Measurements from ENCODE around the gene FCF1. TPM values are rescaled to one million over a fixed set of nuclear protein-coding genes. Genes with fewer than 3 reads are reported as not detected.
A peak's percentile ranks its signal among the peaks of the same experiment; 100 is the strongest.

FCF1 gene
- total RNA-seq, 6 donors from 2014 or later = 11.5 to 40.4 (median 30.0) TPM

GRCh38 chr14:74711651-74712050, 1.3 kb upstream of the FCF1 start:
- Histone ChIP-seq H3K4me3 (peak overlapping the region in 1 of 4 donors; percentile 86), H3K4me1 (peaks cover 12 to 36% (median 28%) of the 10 kb centered on the region in 4 donors), H3K9me3 (no peaks in the 10 kb centered on the region), H3K27me3 (no peaks in the 10 kb centered on the region), H3K36me3 (peaks cover 0 to 17% (median 3%) of the 10 kb centered on the region in 4 donors), H3K27ac (no peak overlapping the region)
- no peak for DNase-seq
- no peak for ATAC-seq (ENCODE audit: low FRiP score in 2 of 2)
- 78 to 84% methylated on average over 5 of the region's 5 CpGs for WGBS, 2 donors
- TF ChIP-seq CTCF (IDR thresholded peaks at IDR 0.05) = no peak
- TF ChIP-seq EP300 (IDR thresholded peaks at IDR 0.05) = no peak
- TF ChIP-seq POLR2A (IDR thresholded peaks at IDR 0.05) = no peak
- no peak for TF ChIP-seq POLR2AphosphoS5 (IDR thresholded peaks at IDR 0.05)

- no peak for TF ChIP-seq POLR2AphosphoS5 (IDR thresholded peaks at IDR 0.05)
- no peak for TF ChIP-seq POLR2A (IDR thresholded peaks at IDR 0.05)
- TF ChIP-seq CTCF (IDR thresholded peaks at IDR 0.05) = no peak
- TF ChIP-seq EP300 (IDR thresholded peaks at IDR 0.05) = no peak
- Histone ChIP-seq H3K4me3 (peak overlapping the region; percentile 79 to 88 (median 84)), H3K27me3 (no peaks in the 10 kb centered on the region), H3K27ac (peak overlapping the region; percentile 86 to 93 (median 90)), H3K9me3 (no peaks in the 10 kb centered on the region), H3K4me1 (peaks cover 12 to 36% (median 28%) of the 10 kb centered on the region in 4 donors), H3K36me3 (peaks cover 7 to 32% (median 12%) of the 10 kb centered on the region in 4 donors)
- 18 to 22% methylated on average over 6 of the region's 6 CpGs for WGBS, 2 donors
- ATAC-seq (ENCODE audit: low FRiP score in 2 of 2) = no peak
- DNase-seq = no peak
Measured at GRCh38 chr14:74713395-74713735, 421 bp downstream of the FCF1 start.

GRCh38 chr14:74720526-74720925, 7.6 kb downstream of the FCF1 start:
- Histone ChIP-seq H3K27me3 (no peaks in the 10 kb centered on the region), H3K4me1 (no peaks in the 10 kb centered on the region), H3K4me3 (no peak overlapping the region), H3K9me3 (no peaks in the 10 kb centered on the region), H3K27ac (no peak overlapping the region), H3K36me3 (peaks cover 7 to 87% (median 35%) of the 10 kb centered on the region in 4 donors)
- ATAC-seq (ENCODE audit: low FRiP score in 2 of 2) (no peak), DNase-seq (no peak)
- TF ChIP-seq CTCF (IDR thresholded peaks at IDR 0.05) (no peak), POLR2AphosphoS5 (IDR thresholded peaks at IDR 0.05) (no peak), EP300 (IDR thresholded peaks at IDR 0.05) (no peak), POLR2A (IDR thresholded peaks at IDR 0.05) (no peak)

- ATAC-seq (ENCODE audit: low FRiP score in 2 of 2) (no peak), DNase-seq (no peak)
- Histone ChIP-seq H3K27ac (no peak overlapping the region), H3K9me3 (no peaks in the 10 kb centered on the region), H3K36me3 (peaks cover 0 to 71% (median 25%) of the 10 kb centered on the region in 4 donors), H3K4me3 (no peak overlapping the region), H3K4me1 (no peaks in the 10 kb centered on the region), H3K27me3 (no peaks in the 10 kb centered on the region)
- TF ChIP-seq CTCF (IDR thresholded peaks at IDR 0.05) (no peak), POLR2AphosphoS5 (IDR thresholded peaks at IDR 0.05) (no peak), EP300 (IDR thresholded peaks at IDR 0.05) (no peak), POLR2A (IDR thresholded peaks at IDR 0.05) (no peak)
- 73 to 80% methylated on average over 3 of the region's 3 CpGs for WGBS, 2 donors
Measured at GRCh38 chr14:74723134-74723533, 10.2 kb downstream of the FCF1 start.

GRCh38 chr14:74732387-74732786, 19.4 kb downstream of the FCF1 start:
- TF ChIP-seq EP300 (IDR thresholded peaks at IDR 0.05) (no peak), CTCF (IDR thresholded peaks at IDR 0.05) (no peak), POLR2AphosphoS5 (IDR thresholded peaks at IDR 0.05) (no peak), POLR2A (IDR thresholded peaks at IDR 0.05) (no peak)
- no peak overlapping the region for H3K4me3 ChIP-seq
- H3K36me3 ChIP-seq = peaks cover 19 to 56% (median 40%) of the 10 kb centered on the region in 4 donors
- H3K27me3 ChIP-seq = no peaks in the 10 kb centered on the region
- ATAC-seq (ENCODE audit: low FRiP score in 2 of 2) (no peak), DNase-seq (no peak)
- H3K4me1 ChIP-seq = no peaks in the 10 kb centered on the region
- H3K9me3 ChIP-seq = no peaks in the 10 kb centered on the region
- WGBS, 2 donors = 78 to 92% methylated on average over 2 of the region's 2 CpGs
- no peak overlapping the region for H3K27ac ChIP-seq
